Mesothelial cell of epicardium (in vitro differentiated cells): ENCODE results near the gene TAX1BP1. TPM values are rescaled to one million over a fixed set of nuclear protein-coding genes. Genes with fewer than 3 reads are reported as not detected.

Experiments used
- DNase-seq, 2 experiments: peaks; one replicate each; pipeline ENCODE4 v3.0.0; 2021; ENCODE audit warnings: low spot score in 2 of 2; ENCODE audit not compliant: unreplicated experiment in 2 of 2
- H3K27ac Mint-ChIP-seq: 2 replicates; pipeline ENCODE4 v1.8.0; 2021; ENCODE audit warnings: mixed read lengths
- H3K27me3 Mint-ChIP-seq: 2 replicates; pipeline ENCODE4 v1.8.0; 2021; ENCODE audit warnings: low read depth, mixed read lengths
- H3K36me3 Mint-ChIP-seq: 2 replicates; pipeline ENCODE4 v1.8.0; 2021; ENCODE audit warnings: mixed read lengths
- H3K4me1 Mint-ChIP-seq: 2 replicates; pipeline ENCODE4 v1.8.0; 2021; ENCODE audit warnings: mixed read lengths
- H3K4me3 Mint-ChIP-seq: 2 replicates; pipeline ENCODE4 v1.8.0; 2021; ENCODE audit warnings: mild to moderate bottlenecking, moderate library complexity, mixed read lengths
- H3K9me3 Mint-ChIP-seq: 2 replicates; pipeline ENCODE4 v1.8.0; 2021; ENCODE audit warnings: mixed read lengths
- total RNA-seq: library from RNA; stranded (reverse); gene quantifications from 3 replicates; pipeline ENCODE4 v1.2.1, GENCODE V29; 2021
- TF ChIP-seq, protein P1 (sequence below): fragments of 200-600 bp; sonication (generic); IDR thresholded peaks from one replicate; pipeline ENCODE4 v1.5.0; 2021; ENCODE audit warnings: antibody characterized with exemption; ENCODE audit not compliant: unreplicated experiment

The TAX1BP1 gene
- total RNA-seq, 1 donor from 2014 or later, result 89.8 TPM

GRCh38 chr7:27784399-27785053 lies 44.6 kb downstream of the TAX1BP1 start:
- H3K9me3 Mint-ChIP-seq, result no peaks in the 10 kb centered on the region
- DNase-seq, result no peak
- peaks cover 17% of the 10 kb centered on the region for H3K36me3 Mint-ChIP-seq
- TF ChIP-seq, protein P1, sequence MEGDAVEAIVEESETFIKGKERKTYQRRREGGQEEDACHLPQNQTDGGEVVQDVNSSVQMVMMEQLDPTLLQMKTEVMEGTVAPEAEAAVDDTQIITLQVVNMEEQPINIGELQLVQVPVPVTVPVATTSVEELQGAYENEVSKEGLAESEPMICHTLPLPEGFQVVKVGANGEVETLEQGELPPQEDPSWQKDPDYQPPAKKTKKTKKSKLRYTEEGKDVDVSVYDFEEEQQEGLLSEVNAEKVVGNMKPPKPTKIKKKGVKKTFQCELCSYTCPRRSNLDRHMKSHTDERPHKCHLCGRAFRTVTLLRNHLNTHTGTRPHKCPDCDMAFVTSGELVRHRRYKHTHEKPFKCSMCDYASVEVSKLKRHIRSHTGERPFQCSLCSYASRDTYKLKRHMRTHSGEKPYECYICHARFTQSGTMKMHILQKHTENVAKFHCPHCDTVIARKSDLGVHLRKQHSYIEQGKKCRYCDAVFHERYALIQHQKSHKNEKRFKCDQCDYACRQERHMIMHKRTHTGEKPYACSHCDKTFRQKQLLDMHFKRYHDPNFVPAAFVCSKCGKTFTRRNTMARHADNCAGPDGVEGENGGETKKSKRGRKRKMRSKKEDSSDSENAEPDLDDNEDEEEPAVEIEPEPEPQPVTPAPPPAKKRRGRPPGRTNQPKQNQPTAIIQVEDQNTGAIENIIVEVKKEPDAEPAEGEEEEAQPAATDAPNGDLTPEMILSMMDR, result peak; percentile 96
- H3K4me1 Mint-ChIP-seq, result peaks cover 8% of the 10 kb centered on the region
- H3K27ac Mint-ChIP-seq, result peak overlapping the region; percentile 30
- no peak overlapping the region for H3K4me3 Mint-ChIP-seq
- H3K27me3 Mint-ChIP-seq, result no peaks in the 10 kb centered on the region

GRCh38 chr7:27788437-27788836 lies 48.5 kb downstream of the TAX1BP1 start:
- TF ChIP-seq, protein P1, result no peak
- H3K27me3 Mint-ChIP-seq, result no peaks in the 10 kb centered on the region
- no peaks in the 10 kb centered on the region for H3K9me3 Mint-ChIP-seq
- H3K4me3 Mint-ChIP-seq, result no peak overlapping the region
- no peak for DNase-seq
- H3K4me1 Mint-ChIP-seq, result peaks cover 12% of the 10 kb centered on the region
- H3K36me3 Mint-ChIP-seq, result peaks cover 28% of the 10 kb centered on the region
- no peak overlapping the region for H3K27ac Mint-ChIP-seq

- DNase-seq, result no peak
- TF ChIP-seq, protein P1, result no peak
- peaks cover 12% of the 10 kb centered on the region for H3K4me1 Mint-ChIP-seq
- peaks cover 40% of the 10 kb centered on the region for H3K36me3 Mint-ChIP-seq
- peak overlapping the region; percentile 61 for H3K27ac Mint-ChIP-seq
- H3K4me3 Mint-ChIP-seq, result no peak overlapping the region
- H3K27me3 Mint-ChIP-seq, result no peaks in the 10 kb centered on the region
- H3K9me3 Mint-ChIP-seq, result no peaks in the 10 kb centered on the region
Observed at GRCh38 chr7:27793780-27794179, 53.8 kb downstream of the TAX1BP1 start.

DNA sequence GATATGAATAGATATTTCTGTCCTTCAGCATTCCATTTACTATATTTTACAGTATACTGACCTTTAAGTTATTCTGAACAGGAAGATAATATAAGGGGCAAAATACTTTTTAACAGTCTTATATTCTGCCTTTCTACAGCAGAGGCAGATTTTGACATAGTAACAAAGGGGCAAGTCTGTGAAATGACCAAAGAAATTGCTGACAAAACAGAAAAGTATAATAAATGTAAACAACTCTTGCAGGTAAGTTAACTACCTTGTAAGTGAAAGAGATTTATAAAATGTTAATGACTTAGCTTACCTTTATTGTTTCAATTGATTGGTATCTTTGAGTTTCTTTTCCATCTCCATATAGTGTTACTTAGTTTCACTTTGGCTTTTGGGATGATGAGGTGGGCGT lies 56.0 kb downstream of the TAX1BP1 start:
- DNase-seq, result no peak
- TF ChIP-seq, protein P1, result no peak
- Mint-ChIP-seq H3K36me3 (peaks cover 47% of the 10 kb centered on the region), H3K4me3 (no peak overlapping the region), H3K27ac (no peak overlapping the region), H3K4me1 (peaks cover 12% of the 10 kb centered on the region), H3K9me3 (no peaks in the 10 kb centered on the region), H3K27me3 (no peaks in the 10 kb centered on the region)

- H3K27ac Mint-ChIP-seq, result no peak overlapping the region
- H3K9me3 Mint-ChIP-seq, result no peaks in the 10 kb centered on the region
- no peak for DNase-seq
- no peaks in the 10 kb centered on the region for H3K27me3 Mint-ChIP-seq
- H3K4me3 Mint-ChIP-seq, result no peak overlapping the region
- peaks cover 40% of the 10 kb centered on the region for H3K36me3 Mint-ChIP-seq
- TF ChIP-seq, protein P1, result no peak
- no peaks in the 10 kb centered on the region for H3K4me1 Mint-ChIP-seq
Observed at GRCh38 chr7:27799212-27799611, 59.2 kb downstream of the TAX1BP1 start.
